GM12873 (cell line): Measurements from ENCODE around the gene MAP3K3.

Experiments used
- CTCF ChIP-seq: IDR thresholded peaks from 2 replicates; pipeline ENCODE4 v1.5.1; 2012; ENCODE audit warnings: low read depth, mild to moderate bottlenecking, moderate library complexity, low read length, control low read depth; ENCODE audit not compliant: insufficient read depth; ENCODE audit errors: missing control alignments

Gene MAP3K3

DNA sequence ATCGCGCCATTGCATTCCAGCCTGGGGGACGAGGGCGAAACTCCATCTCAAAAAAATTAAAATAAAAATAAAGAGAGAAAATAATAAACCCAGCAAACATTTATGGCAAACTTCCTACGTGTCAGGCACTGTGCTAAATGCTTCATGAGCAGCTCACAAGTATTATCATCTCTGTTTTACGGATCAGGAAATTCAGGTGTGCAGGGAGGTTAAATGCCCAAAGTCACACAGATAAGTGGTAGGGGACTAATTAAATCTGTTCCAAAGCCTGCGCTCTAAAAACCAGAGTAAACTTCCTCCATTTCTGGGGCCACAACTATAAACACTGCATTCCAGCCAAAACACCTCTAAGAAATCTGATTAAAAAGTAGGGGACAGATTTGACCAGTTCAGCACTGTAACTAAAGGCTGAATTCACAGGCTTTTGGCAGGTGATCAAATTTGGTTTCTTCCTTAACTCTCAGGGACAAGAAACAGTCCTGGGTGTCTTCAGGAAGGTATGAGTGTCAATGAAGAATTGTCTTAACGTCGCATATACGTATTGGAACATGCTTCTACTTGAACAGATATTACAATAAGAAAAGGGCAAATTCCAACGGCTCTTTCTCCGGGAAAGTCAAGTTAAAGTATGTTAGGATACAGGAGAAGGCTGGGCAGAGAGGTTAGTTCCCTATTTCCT is 118.4 kb downstream of the MAP3K3 start:
- TF ChIP-seq CTCF, result no peak

GRCh38 chr17:63741143-63741407 is 118.9 kb downstream of the MAP3K3 start:
- no peak for TF ChIP-seq CTCF

GRCh38 chr17:63741408-63742173 is 119.4 kb downstream of the MAP3K3 start, which contains the start of gene STRADA:
STRADA (minus strand) TSS chr17:63741799; CDS start chr17:63728369, 13,430 bp downstream.
- TF ChIP-seq CTCF, result no peak
